Astrocyte (in vitro differentiated cells and primary cell): Measurements from ENCODE around the gene IFIT1B.

Experiments
- EZH2 ChIP-seq: IDR thresholded peaks from 2 replicates; pipeline ENCODE4 v1.6.1; 2012; ENCODE audit warnings: mild to moderate bottlenecking, low read length, inconsistent platforms; ENCODE audit not compliant: insufficient read depth
- TF ChIP-seq, protein P1 (sequence below): IDR thresholded peaks from 2 replicates; pipeline ENCODE4 v1.5.1; 2011; ENCODE audit warnings: low read depth, mild to moderate bottlenecking, inconsistent platforms, low read length, moderate library complexity; ENCODE audit not compliant: insufficient read depth

DNA sequence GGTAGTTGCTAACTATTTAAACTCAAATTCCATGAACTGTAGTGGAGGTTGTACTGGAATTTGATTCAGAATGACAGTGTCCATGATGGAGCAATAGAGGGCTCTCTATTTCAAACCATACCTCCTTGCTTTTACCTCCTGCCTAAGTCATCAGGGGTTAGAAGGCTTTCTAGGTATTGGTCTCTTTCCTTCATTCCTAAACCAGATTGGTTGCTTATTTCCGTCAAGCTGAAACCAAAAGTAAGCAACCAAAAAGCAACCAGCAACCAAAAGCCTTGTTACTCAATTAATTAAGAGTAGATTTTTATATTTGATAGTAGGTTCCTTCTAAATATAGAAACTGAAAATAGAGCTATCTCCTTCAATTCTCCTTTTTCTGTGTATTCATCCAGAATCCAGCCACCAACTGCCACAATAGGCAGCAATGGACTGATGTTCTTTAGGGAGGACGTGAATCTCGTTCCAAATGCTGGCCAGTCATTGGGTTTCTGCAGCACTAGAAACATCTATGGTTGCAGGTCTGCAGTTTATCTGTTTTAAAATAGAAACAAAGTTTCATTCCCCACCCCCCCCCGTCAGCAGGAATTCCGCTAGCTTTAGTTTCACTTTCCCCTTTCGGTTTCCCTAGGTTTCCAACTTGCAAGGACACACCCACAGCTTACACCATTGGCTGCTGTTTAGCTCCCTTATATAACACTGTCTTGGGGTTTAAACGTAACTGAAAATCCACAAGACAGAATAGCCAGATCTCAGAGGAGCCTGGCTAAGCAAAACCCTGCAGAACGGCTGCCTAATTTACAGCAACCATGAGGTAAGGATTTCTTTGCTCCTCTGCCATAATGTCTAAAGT, 14.3 kb downstream of the IFIT1B start, which contains the start of gene IFIT1:
- TF ChIP-seq, protein P1, sequence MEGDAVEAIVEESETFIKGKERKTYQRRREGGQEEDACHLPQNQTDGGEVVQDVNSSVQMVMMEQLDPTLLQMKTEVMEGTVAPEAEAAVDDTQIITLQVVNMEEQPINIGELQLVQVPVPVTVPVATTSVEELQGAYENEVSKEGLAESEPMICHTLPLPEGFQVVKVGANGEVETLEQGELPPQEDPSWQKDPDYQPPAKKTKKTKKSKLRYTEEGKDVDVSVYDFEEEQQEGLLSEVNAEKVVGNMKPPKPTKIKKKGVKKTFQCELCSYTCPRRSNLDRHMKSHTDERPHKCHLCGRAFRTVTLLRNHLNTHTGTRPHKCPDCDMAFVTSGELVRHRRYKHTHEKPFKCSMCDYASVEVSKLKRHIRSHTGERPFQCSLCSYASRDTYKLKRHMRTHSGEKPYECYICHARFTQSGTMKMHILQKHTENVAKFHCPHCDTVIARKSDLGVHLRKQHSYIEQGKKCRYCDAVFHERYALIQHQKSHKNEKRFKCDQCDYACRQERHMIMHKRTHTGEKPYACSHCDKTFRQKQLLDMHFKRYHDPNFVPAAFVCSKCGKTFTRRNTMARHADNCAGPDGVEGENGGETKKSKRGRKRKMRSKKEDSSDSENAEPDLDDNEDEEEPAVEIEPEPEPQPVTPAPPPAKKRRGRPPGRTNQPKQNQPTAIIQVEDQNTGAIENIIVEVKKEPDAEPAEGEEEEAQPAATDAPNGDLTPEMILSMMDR: no peak
- no peak for TF ChIP-seq EZH2
